ENCODE measurements around the gene SSBP4.

The SSBP4 gene

DNA sequence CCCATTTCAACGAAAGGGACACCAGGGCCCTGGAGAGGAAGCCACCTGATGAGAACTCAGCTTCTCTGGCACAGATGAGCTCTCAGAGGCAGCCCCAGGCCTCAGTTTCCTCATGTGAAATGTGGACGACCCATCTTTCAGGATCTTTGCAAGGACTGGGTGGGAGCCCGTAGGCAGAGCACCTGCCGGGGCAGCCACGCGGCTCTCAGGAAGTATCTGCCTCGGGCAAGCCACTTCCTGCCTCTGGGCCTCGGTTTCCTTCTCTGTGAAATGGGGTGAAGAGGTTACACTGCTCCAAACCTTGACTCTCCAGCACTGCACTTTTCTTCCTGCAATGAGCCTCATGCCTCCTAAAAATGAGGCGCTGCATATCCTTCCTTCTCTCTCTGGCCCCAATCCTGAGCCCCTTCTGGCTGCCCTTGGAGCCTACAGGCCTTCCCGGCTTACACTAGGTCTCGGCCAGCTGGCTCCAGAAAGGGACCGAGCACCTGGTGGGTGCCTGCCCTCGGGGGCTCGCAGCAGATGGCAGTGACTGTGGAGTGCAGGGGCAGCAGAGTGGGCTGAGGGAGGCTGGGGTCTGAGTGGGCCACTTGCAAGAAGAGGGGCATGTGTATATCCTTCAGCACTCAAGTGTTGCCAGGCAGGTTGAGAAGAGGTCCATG, 3.5 kb downstream of the SSBP4 start:
- no peak for FAIRE-seq

DNA sequence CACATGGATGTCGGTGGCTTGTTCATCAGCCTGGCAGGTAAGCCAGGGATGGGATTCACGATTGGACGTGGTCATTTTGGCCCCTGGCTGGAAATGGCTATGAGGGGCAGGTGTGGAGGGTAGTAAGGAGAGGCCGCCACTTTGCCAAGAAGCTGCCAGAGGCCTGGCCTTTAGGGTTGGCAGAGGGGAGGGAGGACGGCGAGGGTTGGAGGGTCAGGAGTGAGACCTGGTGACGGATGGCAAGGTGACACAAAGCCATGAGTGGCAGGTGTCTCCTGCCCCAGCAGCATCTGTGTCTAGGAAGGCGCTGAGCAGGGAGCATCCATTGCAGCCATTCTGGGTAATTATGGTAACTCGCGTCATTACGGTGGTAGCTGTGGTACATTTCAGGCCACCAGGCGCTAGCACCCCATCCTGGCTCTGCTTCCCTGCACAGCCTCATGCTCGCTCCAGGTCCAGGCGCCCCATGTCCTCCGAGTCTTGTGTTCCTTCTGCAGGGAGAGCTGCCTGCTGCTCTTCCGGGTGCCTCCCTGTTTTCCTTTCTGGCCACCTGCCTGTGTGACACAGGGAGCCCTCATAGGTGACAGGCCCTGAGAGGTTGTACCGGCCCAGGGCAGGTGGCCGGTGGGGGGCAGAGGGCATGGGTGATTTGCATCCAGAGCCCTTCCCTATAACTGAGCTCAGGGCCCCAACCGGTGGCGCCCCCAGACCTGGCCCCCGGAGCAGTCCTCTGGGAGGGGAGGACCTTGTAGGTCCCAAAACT, 4.2 kb downstream of the SSBP4 start:
- no peak for FAIRE-seq

DNA sequence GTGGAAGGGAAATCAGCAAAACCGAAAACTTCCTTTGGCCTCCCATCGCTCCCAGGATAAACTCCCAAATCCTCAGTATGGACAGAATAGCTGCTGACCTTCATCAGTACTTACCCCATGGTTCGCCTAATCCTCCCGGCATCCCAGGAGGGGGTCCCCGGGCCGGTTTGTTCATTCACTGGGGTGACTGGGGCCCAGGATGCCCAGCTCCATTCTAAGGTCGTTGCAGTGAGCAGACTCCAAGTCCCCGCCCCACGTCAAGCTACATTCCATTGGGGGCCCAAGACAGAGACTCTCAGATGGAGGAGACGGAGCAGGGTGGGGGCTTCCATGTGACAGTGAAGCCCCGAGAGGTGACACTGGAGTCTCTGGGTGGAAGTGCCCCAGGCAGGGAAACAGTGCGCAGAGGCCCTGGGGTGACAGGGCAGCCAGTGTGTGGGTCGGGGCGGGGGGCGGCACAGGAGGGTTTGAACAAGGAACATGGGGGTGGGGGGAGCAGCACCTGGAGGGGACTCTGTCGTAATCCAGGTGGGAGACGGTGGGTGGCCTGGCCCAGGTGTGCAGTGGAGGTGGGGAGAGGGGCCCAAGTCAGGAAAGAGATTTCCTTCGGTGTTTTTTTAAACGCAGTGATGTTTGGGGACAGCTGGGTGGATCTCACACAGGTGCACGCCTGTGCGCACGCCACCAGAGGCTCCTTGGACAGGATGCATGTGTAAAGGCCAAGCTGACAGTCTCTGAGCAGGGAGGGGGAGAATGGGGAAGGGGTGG, 5.1 kb downstream of the SSBP4 start:
- FAIRE-seq = no peak

DNA sequence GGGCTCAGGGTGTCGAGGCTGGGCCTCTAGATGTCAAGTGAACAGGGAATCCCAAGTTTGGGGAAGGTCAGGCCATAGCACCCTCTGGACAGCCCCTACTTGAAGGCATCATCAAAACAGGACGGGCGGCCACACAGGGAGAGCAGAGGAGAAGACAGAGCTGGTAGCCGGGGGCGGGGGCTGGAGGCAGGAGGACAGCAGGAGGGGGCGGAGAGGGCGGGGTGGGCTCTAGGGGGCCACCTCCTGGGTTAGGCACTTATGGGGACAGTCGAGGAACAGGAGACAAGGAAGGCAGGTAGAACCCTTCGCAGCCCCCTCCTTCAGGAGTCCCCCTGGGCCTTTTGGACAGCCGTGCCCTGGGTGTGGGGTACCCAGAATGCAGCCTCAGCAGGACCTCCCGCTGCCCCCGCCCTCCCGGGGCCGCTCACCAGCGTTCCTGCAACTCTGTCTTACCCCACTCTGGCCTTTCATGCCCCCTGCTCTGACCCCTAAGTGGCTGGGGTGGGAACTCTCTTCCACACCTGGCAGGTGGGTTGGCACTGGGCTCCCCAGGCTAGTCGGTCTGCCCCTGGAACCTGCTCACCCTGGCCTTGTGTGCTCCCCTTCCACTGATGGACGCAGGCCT, 5.8 kb downstream of the SSBP4 start:
- no peak for FAIRE-seq

DNA sequence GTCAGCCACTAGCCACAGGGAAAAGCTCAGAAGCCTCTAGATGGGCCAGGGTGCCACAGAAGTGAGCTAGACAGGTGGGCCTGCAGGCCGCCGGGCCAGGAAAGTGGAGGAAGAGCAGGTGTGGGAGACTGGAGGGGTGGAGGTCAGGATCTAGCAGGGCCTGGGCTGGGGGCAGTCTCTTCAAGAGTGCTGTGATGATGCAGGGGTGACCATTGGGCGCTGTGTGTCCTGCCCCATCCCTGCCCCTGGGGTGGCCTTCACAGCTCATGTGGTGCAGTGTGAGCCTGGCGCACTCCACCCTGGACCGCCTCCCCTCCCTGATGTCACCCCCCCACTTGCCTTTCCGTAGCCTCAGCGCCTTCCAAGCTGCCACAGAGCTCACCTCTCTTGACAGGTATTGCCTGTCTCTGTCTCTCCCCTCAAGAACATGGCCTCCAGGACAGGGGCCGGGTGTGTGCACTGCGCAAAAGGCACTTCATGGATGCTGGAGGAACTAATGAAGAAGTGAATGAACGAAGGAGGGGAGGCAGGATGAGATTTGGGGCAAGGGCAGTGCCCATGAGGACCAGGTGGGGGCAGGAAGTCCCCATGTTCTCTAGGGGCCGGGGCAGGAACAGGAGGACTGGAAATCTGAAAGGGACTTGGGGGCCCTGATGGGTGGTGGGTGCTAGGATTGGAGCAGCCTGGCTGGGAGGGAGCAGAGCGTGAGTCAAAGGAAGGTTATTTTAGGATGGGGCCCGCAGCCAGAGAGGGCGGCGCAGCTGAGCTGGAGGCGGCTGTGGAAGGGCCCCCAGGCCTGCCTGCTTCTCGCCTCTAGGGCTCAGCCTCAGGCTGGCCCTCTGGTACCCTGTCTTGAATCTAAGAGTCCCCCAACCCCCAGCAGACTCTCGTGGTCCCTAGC, 6.6 kb downstream of the SSBP4 start:
- no peak for FAIRE-seq

DNA sequence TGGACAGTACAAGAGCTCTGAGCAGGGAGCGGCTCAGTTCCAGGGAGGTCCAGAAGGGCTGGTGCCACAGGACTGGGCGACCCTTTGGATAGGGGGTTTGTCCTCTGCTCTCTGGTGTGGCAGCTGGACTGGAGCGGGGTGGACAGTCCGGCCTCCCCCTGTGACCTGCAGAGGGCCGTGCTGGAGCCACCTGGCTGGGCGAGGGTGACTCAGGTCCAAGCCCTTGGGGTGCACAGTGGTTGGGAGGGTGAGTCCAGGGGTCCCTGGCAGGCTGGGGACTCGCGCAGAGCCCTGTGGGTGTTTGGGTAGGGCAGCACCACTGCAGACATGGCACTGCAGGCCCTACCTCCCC, 7.2 kb downstream of the SSBP4 start:
- no peak for FAIRE-seq

DNA sequence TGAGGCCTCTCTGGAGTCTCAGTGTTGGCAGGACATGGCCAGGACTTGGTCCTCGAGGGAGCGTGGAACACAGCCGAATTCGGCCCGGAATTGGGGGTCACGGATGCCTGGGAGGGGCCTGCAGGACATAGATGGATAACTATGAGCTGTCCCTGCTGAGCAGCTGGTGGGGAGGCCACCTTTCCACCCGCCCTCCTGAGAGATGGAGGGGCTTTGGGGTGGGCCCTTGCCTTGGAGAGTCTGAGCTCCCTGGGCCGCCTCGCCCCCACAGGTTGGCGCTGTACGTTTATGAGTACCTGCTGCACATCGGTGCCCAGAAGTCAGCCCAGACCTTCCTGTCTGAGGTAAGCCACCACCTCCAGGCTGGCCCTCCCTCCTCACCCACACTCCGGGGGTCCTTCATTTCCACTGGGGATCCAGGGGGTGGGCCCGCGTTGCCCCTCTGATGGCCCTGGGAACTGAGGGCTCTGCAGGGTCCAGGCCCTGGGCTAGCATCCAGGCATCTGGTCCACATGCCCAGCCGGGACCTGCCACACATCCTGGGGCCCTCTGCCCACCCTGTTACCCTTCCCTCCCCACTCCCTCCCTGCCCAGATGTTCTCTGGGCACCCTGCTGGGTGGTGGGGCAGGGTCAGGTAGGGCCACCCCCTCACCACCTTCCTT, 8.0 kb downstream of the SSBP4 start:
- no peak for FAIRE-seq

DNA sequence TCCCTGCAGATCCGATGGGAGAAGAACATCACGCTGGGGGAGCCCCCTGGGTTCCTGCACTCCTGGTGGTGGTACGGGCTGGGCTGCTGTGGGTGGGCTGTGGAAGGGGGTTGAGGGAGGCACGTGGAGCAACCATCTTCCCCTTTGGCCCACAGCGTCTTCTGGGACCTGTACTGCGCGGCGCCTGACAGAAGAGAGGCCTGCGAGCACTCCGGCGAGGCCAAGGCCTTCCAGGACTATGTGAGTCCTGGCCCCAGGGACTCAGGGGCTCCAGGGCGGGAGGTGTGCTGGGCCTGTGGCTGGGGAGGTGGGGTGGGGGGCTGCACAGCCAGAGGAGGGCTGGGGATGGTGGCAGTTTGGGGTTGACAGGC, 8.5 kb downstream of the SSBP4 start:
- no peak for FAIRE-seq

DNA sequence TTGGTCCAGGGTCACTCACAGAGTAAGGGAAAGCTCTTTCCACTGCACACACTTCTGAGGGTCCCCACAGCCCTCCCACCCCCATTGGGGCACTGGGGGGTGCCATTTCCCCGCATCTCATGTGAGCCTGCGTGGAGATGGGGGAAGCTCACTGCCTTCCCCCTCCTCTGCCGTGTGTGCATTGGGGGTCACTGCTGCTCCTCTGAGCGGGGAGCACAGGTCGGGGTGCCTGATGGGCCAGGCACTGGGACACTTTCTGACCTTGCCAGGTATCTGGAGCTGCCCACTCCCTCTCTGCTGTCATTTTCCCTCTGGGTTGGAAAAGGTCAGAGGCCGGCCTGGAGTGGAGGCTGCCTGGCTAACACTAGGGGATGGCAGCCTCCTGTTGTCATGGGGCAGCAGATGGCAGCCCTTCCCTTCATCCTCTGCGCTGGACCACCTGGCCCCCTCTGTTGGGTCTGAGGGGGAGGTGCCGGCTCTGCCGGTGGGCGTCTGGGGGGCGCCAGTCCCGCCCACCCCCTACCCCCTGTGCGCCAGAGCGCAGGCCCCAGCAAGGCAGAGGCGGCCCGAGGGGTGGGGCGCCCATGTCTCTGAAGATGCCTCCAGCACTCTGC, 9.1 kb downstream of the SSBP4 start:
- FAIRE-seq = no peak

DNA sequence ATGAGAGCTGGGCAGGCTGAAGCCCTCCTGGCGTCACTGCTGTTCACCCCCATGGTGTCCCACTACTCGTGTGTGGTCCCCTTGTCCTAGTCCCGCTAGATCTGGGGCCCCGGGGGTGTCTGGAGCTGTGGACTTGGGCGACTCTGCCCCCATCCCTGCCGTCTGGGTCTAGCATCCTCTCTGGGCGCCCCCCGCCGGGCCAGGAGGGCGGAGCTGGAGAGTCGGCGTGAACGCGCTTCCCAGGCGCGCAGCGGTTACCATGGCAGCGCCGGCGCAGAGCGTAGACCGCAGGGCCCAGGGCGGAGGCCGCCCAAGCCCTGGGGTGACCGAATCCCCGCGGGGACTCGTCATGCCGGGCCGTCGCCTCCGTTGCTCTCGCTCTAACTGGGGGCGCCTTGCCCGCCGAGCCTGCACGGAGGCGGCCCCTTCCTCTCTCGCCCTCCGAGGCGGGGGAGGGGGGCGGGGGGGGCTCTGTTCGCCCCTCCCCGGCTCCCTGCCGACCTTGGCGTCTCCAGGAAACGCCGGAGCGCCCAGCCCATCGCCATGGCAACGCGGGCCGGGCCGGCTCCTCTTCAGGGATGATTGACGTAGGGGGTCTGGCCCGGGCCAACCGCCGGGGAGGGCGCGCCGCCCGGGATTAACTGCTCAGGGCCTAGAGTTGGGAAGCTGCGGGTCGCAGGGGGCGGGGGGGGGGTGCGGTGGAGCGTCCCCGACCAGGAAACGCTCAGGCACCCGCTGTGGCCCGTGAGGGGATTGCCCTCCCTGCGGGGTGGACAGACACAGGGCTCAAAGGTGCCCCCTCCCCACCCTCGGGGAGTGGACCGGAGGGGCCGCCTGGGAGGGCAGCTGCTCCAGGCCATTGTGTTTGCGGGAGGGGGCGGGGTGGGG, 9.8 kb downstream of the SSBP4 start:
- no peak for FAIRE-seq

DNA sequence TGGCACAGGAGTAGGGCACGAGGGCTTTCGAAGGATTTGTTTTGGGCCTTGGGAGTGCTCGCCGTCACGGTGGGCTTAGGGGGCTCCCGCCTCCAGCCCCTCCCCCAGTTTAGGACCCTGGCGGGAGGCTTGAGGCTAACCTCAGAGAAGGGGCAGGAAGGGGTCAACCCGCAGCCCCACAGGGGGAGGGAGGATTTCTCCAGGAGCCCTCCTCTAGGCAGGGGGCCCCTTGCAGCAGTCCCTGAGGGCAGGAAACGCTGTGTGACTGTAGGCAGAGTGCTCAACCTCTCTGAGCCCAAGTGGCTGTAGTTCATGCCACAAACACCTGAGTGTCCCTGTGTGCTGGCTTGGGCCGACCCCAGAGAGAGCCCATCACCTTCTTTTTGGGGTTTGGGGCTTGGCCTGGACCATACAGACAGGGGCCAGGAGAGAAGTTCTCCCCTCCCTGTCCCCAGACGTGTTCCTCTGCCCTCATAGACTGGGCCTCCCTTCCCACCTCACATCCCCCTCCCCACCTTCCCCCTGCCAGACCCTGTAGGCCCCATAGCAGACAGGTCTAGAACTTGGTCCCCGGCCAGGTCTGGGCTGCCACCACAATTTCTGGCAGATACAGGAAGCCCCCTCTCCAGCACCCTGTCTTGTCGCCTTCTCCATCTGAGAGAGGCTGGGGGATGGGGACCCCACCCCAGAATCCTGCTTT, 10.7 kb downstream of the SSBP4 start:
- FAIRE-seq = no peak

DNA sequence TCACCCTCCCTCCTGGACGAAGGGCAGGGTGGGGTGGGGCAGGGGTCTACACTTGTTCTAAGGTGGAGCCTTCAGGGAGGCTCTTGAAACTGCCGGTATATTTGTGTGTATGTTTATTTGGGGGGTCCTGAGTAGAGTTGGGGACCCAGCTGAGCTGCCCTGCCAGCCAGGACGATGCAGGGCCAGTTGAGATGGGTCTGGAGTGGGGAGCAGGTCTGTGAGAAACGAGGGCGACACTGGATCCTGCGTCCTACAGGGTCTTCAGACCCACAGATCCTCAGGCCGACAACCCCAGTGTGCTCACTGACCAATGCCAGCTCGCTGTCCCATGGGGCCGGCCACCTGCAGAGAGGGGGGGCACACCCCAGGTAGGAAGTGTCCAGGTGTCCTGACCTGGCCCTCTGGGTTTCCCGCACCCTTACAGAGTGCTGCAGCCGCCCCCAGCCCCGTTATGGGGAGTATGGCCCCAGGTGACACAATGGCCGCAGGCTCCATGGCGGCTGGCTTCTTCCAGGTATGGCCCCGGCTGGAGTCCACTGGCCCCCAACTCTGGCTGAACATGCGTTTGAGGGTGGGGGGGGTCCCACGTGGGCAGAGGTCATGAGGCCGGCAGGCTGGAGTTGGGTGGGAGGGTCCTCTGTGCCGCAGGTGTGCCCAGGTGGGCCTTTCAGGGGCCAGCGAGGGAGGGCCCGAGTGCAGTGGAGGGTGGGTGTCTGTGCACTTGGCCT, 11.4 kb downstream of the SSBP4 start:
- FAIRE-seq = no peak

DNA sequence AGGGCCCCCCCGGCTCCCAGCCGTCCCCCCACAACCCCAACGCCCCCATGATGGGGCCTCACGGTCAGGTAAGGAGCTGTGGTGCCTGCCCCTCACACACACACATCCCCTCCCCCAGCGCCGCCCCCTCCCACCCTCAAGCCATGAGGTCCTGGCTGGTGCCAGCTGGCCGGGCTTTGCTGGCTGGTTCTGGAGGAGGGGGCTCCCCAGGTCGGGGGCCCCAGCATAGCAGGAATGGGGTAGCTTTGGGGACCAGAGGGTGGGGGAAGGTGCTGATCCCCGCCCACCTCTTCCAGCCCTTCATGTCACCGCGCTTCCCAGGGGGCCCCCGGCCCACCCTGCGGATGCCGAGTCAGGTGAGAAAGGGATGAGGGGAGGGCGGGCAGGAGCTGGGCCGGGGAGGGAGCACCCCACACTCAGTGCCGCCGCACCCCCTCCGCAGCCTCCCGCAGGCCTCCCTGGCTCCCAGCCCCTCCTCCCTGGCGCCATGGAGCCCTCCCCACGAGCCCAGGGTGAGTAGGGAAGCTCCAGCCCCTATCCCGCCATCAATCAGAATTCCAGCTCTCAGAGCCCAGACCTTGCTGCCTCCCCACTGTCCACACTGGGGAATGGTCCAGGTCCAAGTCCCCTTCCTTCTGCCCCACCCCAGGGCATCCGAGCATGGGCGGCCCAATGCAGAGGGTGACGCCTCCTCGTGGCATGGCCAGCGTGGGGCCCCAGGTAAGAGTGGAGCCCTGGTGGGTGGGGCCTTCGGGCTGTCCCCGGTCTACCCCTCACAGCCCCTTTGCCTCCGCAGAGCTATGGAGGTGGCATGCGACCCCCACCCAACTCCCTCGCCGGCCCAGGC, 12.4 kb downstream of the SSBP4 start:
- no peak for FAIRE-seq

DNA sequence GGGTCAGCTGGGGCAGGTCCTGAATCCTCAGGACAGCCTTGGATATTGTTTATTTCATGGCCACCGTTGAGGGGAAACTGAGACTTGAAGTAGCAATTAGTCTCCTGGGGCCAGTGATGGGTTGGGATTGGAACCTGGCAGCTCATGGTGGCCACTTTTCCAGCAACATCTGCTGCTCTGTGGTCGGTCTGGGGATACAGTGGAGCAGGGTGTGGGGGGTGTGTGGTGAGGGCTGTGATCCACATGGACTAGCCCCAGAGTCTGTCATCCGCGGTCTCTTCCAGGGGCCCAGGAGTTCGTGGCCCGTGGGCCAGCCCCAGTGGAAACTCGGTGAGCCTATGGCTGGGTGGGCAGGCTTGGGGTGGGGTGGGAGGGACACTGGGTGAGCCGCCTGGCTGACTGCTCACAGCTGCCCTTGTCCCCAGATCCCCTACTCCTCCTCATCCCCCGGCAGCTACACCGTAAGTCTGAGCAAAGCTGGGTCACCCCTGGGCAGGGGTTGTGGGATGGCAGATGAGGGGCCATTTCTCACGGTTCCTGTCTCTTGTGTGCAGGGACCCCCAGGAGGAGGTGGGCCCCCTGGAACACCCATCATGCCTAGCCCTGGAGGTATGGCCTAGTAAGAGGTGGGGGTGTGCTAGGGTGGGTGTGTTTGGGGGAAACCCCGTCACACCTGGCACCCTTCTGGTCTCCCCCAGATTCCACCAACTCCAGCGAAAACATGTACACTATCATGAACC, 13.2 kb downstream of the SSBP4 start:
- FAIRE-seq = no peak

DNA sequence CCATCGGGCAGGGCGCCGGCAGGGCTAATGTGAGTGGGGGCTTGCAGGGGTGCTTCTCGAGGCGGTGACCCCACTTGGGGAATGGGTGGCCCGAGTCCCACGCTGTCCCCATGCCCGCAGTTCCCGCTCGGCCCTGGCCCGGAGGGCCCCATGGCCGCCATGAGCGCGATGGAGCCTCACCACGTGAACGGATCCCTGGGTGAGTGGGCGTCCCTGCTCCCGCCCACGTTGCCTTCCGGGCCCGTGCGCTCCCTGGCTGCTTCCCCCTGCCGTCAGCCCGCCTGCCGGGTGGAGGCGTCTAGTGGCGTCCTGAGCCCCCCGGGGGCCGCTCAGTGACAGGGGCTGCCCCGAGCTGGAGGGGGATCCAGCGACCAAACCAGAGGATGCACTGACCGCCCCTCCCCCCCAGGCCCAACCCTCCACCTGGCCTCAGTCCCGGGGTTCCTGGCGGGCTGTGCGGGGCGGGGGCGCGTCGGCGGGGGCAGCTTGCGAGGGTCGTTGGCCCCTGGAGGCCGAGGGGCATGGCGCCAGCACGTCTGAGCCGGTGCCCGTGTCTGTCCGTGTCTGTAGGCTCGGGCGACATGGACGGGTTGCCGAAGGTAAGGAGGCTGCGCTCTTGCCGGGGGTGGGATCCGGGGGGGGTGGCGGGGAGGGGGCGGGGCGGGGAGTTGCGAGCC, 14.0 kb downstream of the SSBP4 start:
- no peak for FAIRE-seq

DNA sequence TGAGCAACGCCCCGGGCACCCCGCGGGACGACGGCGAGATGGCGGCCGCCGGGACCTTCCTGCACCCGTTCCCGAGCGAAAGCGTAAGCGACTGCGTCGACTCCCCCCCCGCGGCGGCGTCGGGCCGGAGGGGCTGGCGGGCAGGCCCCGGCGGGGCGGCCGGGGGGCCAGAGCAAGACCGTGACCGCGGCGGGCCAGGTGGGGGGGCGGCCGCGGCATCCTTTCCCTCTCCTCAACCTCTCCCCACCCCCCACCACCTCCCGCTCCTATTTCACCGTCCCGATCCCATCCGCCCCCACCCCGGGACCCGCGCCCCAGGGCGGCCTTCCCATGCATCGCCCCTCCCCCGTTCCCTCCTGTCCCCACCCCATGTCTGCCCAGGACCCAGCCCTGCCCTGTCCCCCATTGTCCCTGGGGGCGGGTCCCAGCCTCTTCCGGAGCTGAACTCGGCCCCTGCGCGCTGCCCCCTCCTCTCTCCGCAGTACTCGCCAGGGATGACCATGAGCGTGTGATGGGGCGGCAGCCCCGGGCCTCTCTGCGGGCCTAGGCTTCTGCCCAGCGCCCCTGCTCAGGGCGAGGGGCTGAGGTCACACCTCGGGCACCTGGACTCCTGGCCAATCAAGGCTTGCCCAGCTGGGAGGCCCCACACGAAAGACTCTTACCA, 14.7 kb downstream of the SSBP4 start:
- no peak for FAIRE-seq

Measured in A204.1 (cell line).